ENCODE data around the gene MCRS1.

DNA sequence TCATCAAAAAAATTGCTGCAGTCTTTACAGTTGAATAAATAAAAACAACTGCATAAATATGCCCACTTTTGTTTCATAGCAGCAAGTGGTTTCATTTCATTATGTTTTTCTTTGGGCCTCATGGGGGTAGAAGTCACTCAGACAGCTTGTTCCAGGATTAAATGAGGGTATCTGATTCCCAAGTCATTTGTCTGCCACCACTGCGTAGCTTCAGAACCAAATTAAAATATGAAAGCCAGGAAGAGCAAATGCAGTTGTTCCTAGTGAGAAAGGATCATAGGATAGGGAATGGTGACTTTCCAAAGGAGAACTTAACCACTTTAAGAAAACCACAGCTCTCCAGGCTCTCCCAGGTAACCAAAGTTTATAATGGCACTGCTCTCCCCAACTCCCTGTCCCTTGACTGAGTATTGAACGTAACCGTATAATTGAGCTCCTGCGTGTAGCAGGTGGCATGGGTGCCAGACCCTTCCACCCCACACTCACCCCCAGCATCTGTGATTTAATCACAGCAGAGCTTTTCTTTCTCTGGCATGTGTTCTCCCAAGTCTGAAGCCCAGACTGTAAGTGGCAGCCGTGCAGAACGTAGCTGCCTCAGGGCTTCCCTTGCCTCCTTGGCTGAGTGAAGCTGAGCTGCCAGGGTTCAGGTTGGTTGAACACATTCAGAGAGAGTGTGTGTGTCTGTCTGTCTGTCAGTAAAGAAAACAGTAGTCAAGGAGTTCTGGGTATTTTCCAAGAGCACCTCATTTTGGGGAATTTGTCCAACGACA lies 40.4 kb downstream of the MCRS1 start:
- TF ChIP-seq, protein P1, sequence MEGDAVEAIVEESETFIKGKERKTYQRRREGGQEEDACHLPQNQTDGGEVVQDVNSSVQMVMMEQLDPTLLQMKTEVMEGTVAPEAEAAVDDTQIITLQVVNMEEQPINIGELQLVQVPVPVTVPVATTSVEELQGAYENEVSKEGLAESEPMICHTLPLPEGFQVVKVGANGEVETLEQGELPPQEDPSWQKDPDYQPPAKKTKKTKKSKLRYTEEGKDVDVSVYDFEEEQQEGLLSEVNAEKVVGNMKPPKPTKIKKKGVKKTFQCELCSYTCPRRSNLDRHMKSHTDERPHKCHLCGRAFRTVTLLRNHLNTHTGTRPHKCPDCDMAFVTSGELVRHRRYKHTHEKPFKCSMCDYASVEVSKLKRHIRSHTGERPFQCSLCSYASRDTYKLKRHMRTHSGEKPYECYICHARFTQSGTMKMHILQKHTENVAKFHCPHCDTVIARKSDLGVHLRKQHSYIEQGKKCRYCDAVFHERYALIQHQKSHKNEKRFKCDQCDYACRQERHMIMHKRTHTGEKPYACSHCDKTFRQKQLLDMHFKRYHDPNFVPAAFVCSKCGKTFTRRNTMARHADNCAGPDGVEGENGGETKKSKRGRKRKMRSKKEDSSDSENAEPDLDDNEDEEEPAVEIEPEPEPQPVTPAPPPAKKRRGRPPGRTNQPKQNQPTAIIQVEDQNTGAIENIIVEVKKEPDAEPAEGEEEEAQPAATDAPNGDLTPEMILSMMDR (IDR thresholded peaks at IDR 0.05) = no peak
- no peak for TF ChIP-seq EP300 (IDR thresholded peaks at IDR 0.05)
- TF ChIP-seq POLR2AphosphoS5 (IDR thresholded peaks at IDR 0.05) = no peak
